ENCODE results near the gene C11orf21. TPM values are rescaled to one million over a fixed set of nuclear protein-coding genes. Genes with fewer than 3 reads are reported as not detected.

C11orf21 gene
- total and polyA plus RNA-seq, 9 of the 15 experiments (the other 6 are each of a cell fraction or from before 2014, with no cell fraction given), result 0.10 to 2.6 (median 2.0) TPM

GRCh38 chr11:2305140-2305778 is 3.5 kb upstream of the C11orf21 start (continued):
- TF ChIP-seq SMAD3 (CRISPR knock-in tag; conservative IDR thresholded peaks at IDR 0.05) (no peak), ZNF764 (CRISPR knock-in tag; IDR thresholded peaks at IDR 0.05; ENCODE audit: low read depth) (no peak), ERF (CRISPR knock-in tag; IDR thresholded peaks at IDR 0.05) (no peak), ZNF24 (IDR thresholded peaks at IDR 0.05) (no peak), MBD2 (IDR thresholded peaks at IDR 0.05; ENCODE audit: borderline replicate concordance, low read depth) (no peak), ZBTB7A (IDR thresholded peaks at IDR 0.05; ENCODE audit: borderline replicate concordance, control insufficient read depth, low read depth, low read length) (peak; percentile 28; the same call in 1 of the 2 replicates), CBFA2T2 (conservative IDR thresholded peaks at IDR 0.05) (no peak), HMGN3 (IDR thresholded peaks at IDR 0.05; ENCODE audit: borderline replicate concordance, extremely low read depth, insufficient read length, low read depth, low read length) (no peak), CCNT2 (IDR thresholded peaks at IDR 0.05; ENCODE audit: borderline replicate concordance, extremely low read depth, insufficient read length, low read depth, low read length) (no peak), SP1 (CRISPR knock-in tag; IDR thresholded peaks at IDR 0.05) (no peak), ZNF639 (CRISPR knock-in tag; conservative IDR thresholded peaks at IDR 0.05 in 1 of 2, IDR thresholded peaks at IDR 0.05 in 1 of 2) (no peak), NKRF (IDR thresholded peaks at IDR 0.05; ENCODE audit: borderline replicate concordance) (no peak), XRCC5 (IDR thresholded peaks at IDR 0.05; ENCODE audit: low read depth, low read length) (peak; percentile 68; the same call in 1 of the 2 replicates), ZNF239 (CRISPR knock-in tag; IDR thresholded peaks at IDR 0.05) (no peak), CTBP1 (IDR thresholded peaks at IDR 0.05; ENCODE audit: borderline replicate concordance) (no peak), FOXJ2 (tag; IDR thresholded peaks at IDR 0.05) (no peak), SIN3A (IDR thresholded peaks at IDR 0.05; ENCODE audit: borderline replicate concordance in 2 of 2, control insufficient read depth in 1 of 2, low read depth in 2 of 2, low read length in 2 of 2) (no peak), ZNF263 (CRISPR knock-in tag; IDR thresholded peaks at IDR 0.05; ENCODE audit: borderline replicate concordance) (no peak; the same call in 1 of the 2 replicates), NR3C1 (CRISPR knock-in tag; IDR thresholded peaks at IDR 0.05) (no peak), FOXK1 (CRISPR knock-in tag; IDR thresholded peaks at IDR 0.05; ENCODE audit: borderline replicate concordance) (no peak), SMC3 (conservative IDR thresholded peaks at IDR 0.05; ENCODE audit: insufficient read depth, low read depth, low read length) (peak; percentile 82), ZNF780A (CRISPR knock-in tag; IDR thresholded peaks at IDR 0.05) (no peak), SMAD4 (CRISPR knock-in tag; conservative IDR thresholded peaks at IDR 0.05) (no peak)
- TF ChIP-seq, protein P1, sequence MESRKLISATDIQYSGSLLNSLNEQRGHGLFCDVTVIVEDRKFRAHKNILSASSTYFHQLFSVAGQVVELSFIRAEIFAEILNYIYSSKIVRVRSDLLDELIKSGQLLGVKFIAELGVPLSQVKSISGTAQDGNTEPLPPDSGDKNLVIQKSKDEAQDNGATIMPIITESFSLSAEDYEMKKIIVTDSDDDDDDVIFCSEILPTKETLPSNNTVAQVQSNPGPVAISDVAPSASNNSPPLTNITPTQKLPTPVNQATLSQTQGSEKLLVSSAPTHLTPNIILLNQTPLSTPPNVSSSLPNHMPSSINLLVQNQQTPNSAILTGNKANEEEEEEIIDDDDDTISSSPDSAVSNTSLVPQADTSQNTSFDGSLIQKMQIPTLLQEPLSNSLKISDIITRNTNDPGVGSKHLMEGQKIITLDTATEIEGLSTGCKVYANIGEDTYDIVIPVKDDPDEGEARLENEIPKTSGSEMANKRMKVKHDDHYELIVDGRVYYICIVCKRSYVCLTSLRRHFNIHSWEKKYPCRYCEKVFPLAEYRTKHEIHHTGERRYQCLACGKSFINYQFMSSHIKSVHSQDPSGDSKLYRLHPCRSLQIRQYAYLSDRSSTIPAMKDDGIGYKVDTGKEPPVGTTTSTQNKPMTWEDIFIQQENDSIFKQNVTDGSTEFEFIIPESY (CRISPR knock-in tag; IDR thresholded peaks at IDR 0.05), result no peak

Data from K562 (cell line).